SK-N-SH (cell line): Measurements from ENCODE around the gene SPINK6.

ENCODE experiments used
- CTCF ChIP-seq: fragments of 200-600 bp; sonication (generic); IDR thresholded peaks from 2 replicates; pipeline ENCODE4 v1.6.1; 2017; ENCODE audit warnings: antibody characterized with exemption, mild to moderate bottlenecking, moderate library complexity
- EP300 ChIP-seq, 2 experiments: IDR thresholded peaks; 2 replicates each; pipeline versions ENCODE4 v1.4.0 to v1.6.1; 2012; ENCODE audit warnings: borderline replicate concordance in 1 of 2, low read depth in 1 of 2, low read length in 1 of 2
- EZH2phosphoT487 ChIP-seq: fragments of 200-600 bp; sonication (generic); IDR thresholded peaks from 2 replicates; pipeline ENCODE4 v1.6.1; 2017; ENCODE audit warnings: low read depth, mixed run types, mild to moderate bottlenecking, antibody characterized with exemption, moderate library complexity, borderline replicate concordance
- JUND ChIP-seq: IDR thresholded peaks from 2 replicates; pipeline ENCODE4 v1.4.0; 2012
- MAX ChIP-seq: IDR thresholded peaks from 2 replicates; pipeline ENCODE4 v1.4.0; 2012; ENCODE audit warnings: low read depth
- MEF2A ChIP-seq: IDR thresholded peaks from 2 replicates; pipeline ENCODE4 v1.4.0; 2012; ENCODE audit warnings: low read depth, borderline replicate concordance
- REST ChIP-seq: IDR thresholded peaks from 2 replicates; pipeline ENCODE4 v1.6.1; 2012; ENCODE audit warnings: mild to moderate bottlenecking, low read depth, low read length, moderate library complexity
- SMC3 ChIP-seq: IDR thresholded peaks from 2 replicates; pipeline ENCODE4 v1.6.1; 2012; ENCODE audit warnings: low read depth, low read length, improper control_type of control experiment
- TAF1 ChIP-seq: IDR thresholded peaks from 2 replicates; pipeline ENCODE4 v1.6.1; 2012; ENCODE audit warnings: low read depth, mild to moderate bottlenecking, low read length, moderate library complexity, borderline replicate concordance
- TCF12 ChIP-seq: IDR thresholded peaks from 2 replicates; pipeline ENCODE4 v1.4.0; 2012

GRCh38 chr5:148163345-148163744 is 39.5 kb upstream of the SPINK6 start:
- TF ChIP-seq CTCF (no peak), MAX (no peak), JUND (no peak), MEF2A (no peak), EZH2phosphoT487 (no peak), SMC3 (no peak), TCF12 (no peak), REST (no peak), TAF1 (no peak), EP300 (IDR thresholded peaks at IDR 0.05; ENCODE audit: borderline replicate concordance in 1 of 2, low read depth in 1 of 2, low read length in 1 of 2) (no peak)
